GM23248 (cell line): Measurements from ENCODE around the gene MCEMP1.

Source experiments
- EZH2 ChIP-seq: fragments of 200-600 bp; sonication (generic); IDR thresholded peaks from 2 replicates; pipeline ENCODE4 v1.6.1; 2018; ENCODE audit warnings: antibody characterized with exemption, mild to moderate bottlenecking; ENCODE audit not compliant: insufficient read depth, poor library complexity, severe bottlenecking
- EZH2phosphoT487 ChIP-seq: fragments of 200-600 bp; sonication (generic); IDR thresholded peaks from 2 replicates; pipeline ENCODE4 v1.6.1; 2018; ENCODE audit warnings: antibody characterized with exemption, moderate library complexity, mild to moderate bottlenecking, low read depth; ENCODE audit not compliant: insufficient read depth

DNA sequence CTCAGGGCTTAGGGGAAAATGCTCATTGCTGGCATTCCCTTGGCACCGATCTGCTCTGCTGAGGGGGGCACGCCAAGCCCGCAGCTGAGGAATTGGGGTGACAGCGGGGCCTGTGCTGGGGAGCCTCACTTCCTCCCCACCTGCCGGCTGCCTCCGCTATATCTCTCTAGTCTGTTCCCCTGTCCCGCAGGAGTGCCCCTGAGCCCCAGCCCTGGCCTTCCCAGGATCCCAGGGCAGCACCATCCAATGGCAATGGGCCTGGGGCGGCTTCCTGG, 30.5 kb upstream of the MCEMP1 start:
- no peak for TF ChIP-seq EZH2
- no peak for TF ChIP-seq EZH2phosphoT487
